H1 (cell line): ENCODE results near the gene DNAJC27. TPM values are rescaled to one million over a fixed set of nuclear protein-coding genes. Genes with fewer than 3 reads are reported as not detected.

Experiments
- CTCF ChIA-PET: fragments of 300-600 bp; sonication (Branson Sonifier 250); formaldehyde crosslinking; loops from one replicate; lab custom pipeline; 2021; ENCODE audit not compliant: partially characterized antibody; lab: Charles Lee
- POLR2A ChIA-PET: fragments of 300-600 bp; sonication (Branson Sonifier 250); formaldehyde crosslinking; loops from one replicate; lab custom pipeline; 2021; ENCODE audit warnings: inconsistent platforms; ENCODE audit not compliant: partially characterized antibody; lab: Charles Lee
- DNase-seq, 2 experiments: peaks; one replicate each; pipeline versions ENCODE4 v3.0.0 to v3.0.0-alpha.2; 2010 to 2022; ENCODE audit warnings: low spot score in 2 of 2, low read depth in 1 of 2, mixed read lengths in 1 of 2
- FAIRE-seq: peaks from 2 replicates; lab custom pipeline; 2011; peaks lifted over from hg19 to GRCh38; lab: Jason Lieb, UNC
- H2AFZ ChIP-seq: 2 replicates; pipeline ENCODE4 v1.8.1; 2012; ENCODE audit warnings: low read length, inconsistent platforms
- H2AK5ac ChIP-seq: 2 replicates; pipeline ENCODE4 v1.6.1; 2013; ENCODE audit warnings: low read depth, low read length
- H2BK120ac ChIP-seq: replicated peaks from 2 replicates; pipeline ENCODE3; 2013; ENCODE audit warnings: low read depth, low read length, inconsistent platforms
- H2BK12ac ChIP-seq: 2 replicates; pipeline ENCODE4 v1.6.1; 2013; ENCODE audit warnings: low read depth, low read length
- H2BK15ac ChIP-seq: 2 replicates; pipeline ENCODE4 v1.6.1; 2013; ENCODE audit warnings: low read length
- H2BK20ac ChIP-seq: 2 replicates; pipeline ENCODE4 v1.6.1; 2013; ENCODE audit warnings: low read length
- H2BK5ac ChIP-seq: 2 replicates; pipeline ENCODE4 v1.6.1; 2013; ENCODE audit warnings: low read depth, low read length
- H3K14ac ChIP-seq: 2 replicates; pipeline ENCODE4 v1.6.1; 2013; ENCODE audit warnings: inconsistent platforms; ENCODE audit not compliant: insufficient read length
- H3K18ac ChIP-seq: 2 replicates; pipeline ENCODE4 v1.6.1; 2013; ENCODE audit warnings: low read length; ENCODE audit errors: extremely low read depth
- H3K23ac ChIP-seq: 2 replicates; pipeline ENCODE4 v1.6.1; 2013; ENCODE audit warnings: inconsistent platforms; ENCODE audit not compliant: insufficient read length
- H3K23me2 ChIP-seq: 2 replicates; pipeline ENCODE4 v1.6.1; 2013; ENCODE audit warnings: low read depth, low read length
- H3K27ac ChIP-seq: 2 replicates; pipeline ENCODE4 v1.6.1; 2011; ENCODE audit warnings: low read depth, low read length, inconsistent platforms
- H3K27me3 ChIP-seq, 4 experiments: replicated peaks in 1 of 4; 1 replicate in 1 of 4; 2 replicates in 3 of 4; pipeline versions ENCODE4 v1.6.1 to v1.8.1; 2011 to 2013; ENCODE audit warnings: low read length in 3 of 4, mild to moderate bottlenecking in 3 of 4, inconsistent platforms in 2 of 4, mixed read lengths in 2 of 4, moderate library complexity in 1 of 4; ENCODE audit not compliant: control insufficient read depth in 3 of 4, insufficient read depth in 3 of 4; ENCODE audit errors: extremely low read depth in 1 of 4
- H3K36me3 ChIP-seq, 4 experiments: 2 replicates each; pipeline versions ENCODE4 v1.6.1 to v1.8.1; 2011 to 2013; ENCODE audit warnings: mild to moderate bottlenecking in 4 of 4, low read length in 3 of 4, moderate library complexity in 2 of 4, control low read depth in 1 of 4, inconsistent platforms in 1 of 4; ENCODE audit not compliant: insufficient read depth in 4 of 4, control insufficient read depth in 2 of 4
- H3K4ac ChIP-seq: replicated peaks from 2 replicates; pipeline ENCODE3; 2013; ENCODE audit warnings: low read length, low read depth, mixed read lengths, inconsistent platforms; ENCODE audit not compliant: insufficient read length
- H3K4me1 ChIP-seq, 4 experiments: replicated peaks in 1 of 4; 1 replicate in 1 of 4; 2 replicates in 3 of 4; pipeline versions ENCODE4 v1.6.1 to v1.8.1; 2011 to 2013; ENCODE audit warnings: low read length in 3 of 4, inconsistent platforms in 2 of 4, mixed read lengths in 1 of 4; ENCODE audit not compliant: insufficient read depth in 4 of 4, control insufficient read depth in 3 of 4
- H3K4me2 ChIP-seq, 2 experiments: 2 replicates each; pipeline versions ENCODE4 v1.6.1 to v1.8.1; 2011 to 2013; ENCODE audit warnings: low read depth in 2 of 2, low read length in 2 of 2, control low read depth in 1 of 2, inconsistent platforms in 1 of 2, mild to moderate bottlenecking in 1 of 2; ENCODE audit not compliant: insufficient read depth in 1 of 2
- H3K4me3 ChIP-seq, 4 experiments: fragments of 200-600, 300-600 bp in 1 of 4; sonication (generic), shearing (Covaris generic), sonication (Bioruptor Twin) in 1 of 4; 2 replicates each; pipeline versions ENCODE4 v1.5.1 to v1.8.1; 2011 to 2016; ENCODE audit warnings: low read length in 4 of 4, low read depth in 3 of 4, control low read depth in 2 of 4, inconsistent platforms in 2 of 4, mild to moderate bottlenecking in 2 of 4, mixed read lengths in 1 of 4, moderate library complexity in 1 of 4; ENCODE audit not compliant: insufficient read depth in 2 of 4; ENCODE audit errors: extremely low read depth in 1 of 4
- H3K56ac ChIP-seq: replicated peaks from 2 replicates; pipeline ENCODE3; 2013; ENCODE audit warnings: low read depth, mild to moderate bottlenecking, mixed read lengths, low read length, inconsistent platforms; ENCODE audit not compliant: insufficient read length
- H3K79me1 ChIP-seq: 2 replicates; pipeline ENCODE4 v1.6.1; 2013; ENCODE audit warnings: low read depth, low read length, control low read depth
- H3K79me2 ChIP-seq, 2 experiments: 2 replicates each; pipeline versions ENCODE4 v1.6.1 to v1.8.1; 2012 to 2013; ENCODE audit warnings: low read length in 2 of 2, mild to moderate bottlenecking in 2 of 2, inconsistent platforms in 1 of 2; ENCODE audit not compliant: insufficient read depth in 2 of 2, control insufficient read depth in 1 of 2
- H3K9ac ChIP-seq, 4 experiments: replicated peaks in 1 of 4; 1 replicate in 1 of 4; 2 replicates in 3 of 4; pipeline versions ENCODE4 v1.6.1 to v1.8.1; 2011 to 2013; ENCODE audit warnings: low read depth in 3 of 4, low read length in 3 of 4, control low read depth in 2 of 4, mild to moderate bottlenecking in 2 of 4, moderate library complexity in 2 of 4, inconsistent platforms in 1 of 4; ENCODE audit errors: extremely low read depth in 1 of 4
- H3K9me3 ChIP-seq, 2 experiments: 2 replicates each; pipeline versions ENCODE4 v1.6.1 to v1.8.1; 2012 to 2013; ENCODE audit warnings: mild to moderate bottlenecking in 2 of 2, moderate library complexity in 2 of 2, control low read depth in 1 of 2, inconsistent platforms in 1 of 2, low read depth in 1 of 2, low read length in 1 of 2, mixed read lengths in 1 of 2; ENCODE audit not compliant: insufficient read depth in 2 of 2
- H4K20me1 ChIP-seq, 2 experiments: replicated peaks in 1 of 2; 2 replicates each; pipeline versions ENCODE3 to v1.8.1; 2011 to 2013; ENCODE audit warnings: inconsistent platforms in 2 of 2, low read length in 2 of 2, mild to moderate bottlenecking in 1 of 2; ENCODE audit not compliant: insufficient read depth in 2 of 2, control insufficient read depth in 1 of 2
- H4K5ac ChIP-seq: 2 replicates; pipeline ENCODE4 v1.6.1; 2013; ENCODE audit warnings: low read length, low read depth, mixed read lengths, inconsistent platforms; ENCODE audit not compliant: insufficient read length
- H4K8ac ChIP-seq: 2 replicates; pipeline ENCODE4 v1.8.0; 2013; ENCODE audit warnings: mild to moderate bottlenecking, moderate library complexity, low read length, inconsistent platforms; ENCODE audit not compliant: insufficient read depth; ENCODE audit errors: extremely low read depth
- H4K91ac ChIP-seq: replicated peaks from 2 replicates; pipeline ENCODE3; 2013; ENCODE audit warnings: low read length, mixed read lengths, inconsistent platforms; ENCODE audit not compliant: insufficient read length
- ATF3 ChIP-seq: IDR thresholded peaks from 2 replicates; pipeline ENCODE4 v1.6.1; 2011; ENCODE audit warnings: low read depth, mild to moderate bottlenecking, low read length; ENCODE audit not compliant: insufficient read depth
- CREB1 ChIP-seq: IDR thresholded peaks from 2 replicates; pipeline ENCODE4 v1.6.1; 2012; ENCODE audit warnings: inconsistent platforms
- HDAC6 ChIP-seq: IDR thresholded peaks from one replicate; pipeline ENCODE4 v1.7.1; 2012; ENCODE audit warnings: low read depth, mild to moderate bottlenecking, inconsistent platforms, low read length, moderate library complexity
- POLR2AphosphoS5 ChIP-seq: IDR thresholded peaks from 2 replicates; pipeline ENCODE4 v1.6.1; 2011; ENCODE audit warnings: low read depth, low read length
- RAD21 ChIP-seq, 2 experiments: IDR thresholded peaks in 1 of 2; conservative IDR thresholded peaks in 1 of 2; 2 replicates each; pipeline ENCODE4 v1.6.1; 2011; ENCODE audit warnings: low read depth in 2 of 2, low read length in 2 of 2, improper control_type of control experiment in 1 of 2, inconsistent platforms in 1 of 2, mild to moderate bottlenecking in 1 of 2, moderate library complexity in 1 of 2
- SIN3A ChIP-seq, 2 experiments: IDR thresholded peaks in 1 of 2; conservative IDR thresholded peaks in 1 of 2; 2 replicates each; pipeline ENCODE4 v1.6.1; 2011 to 2012; ENCODE audit warnings: low read length in 2 of 2, improper control_type of control experiment in 1 of 2, low read depth in 1 of 2, mild to moderate bottlenecking in 1 of 2
- TBP ChIP-seq: IDR thresholded peaks from 2 replicates; pipeline ENCODE4 v1.6.1; 2011; ENCODE audit warnings: low read depth, low read length, improper control_type of control experiment
- WGBS, 2 experiments: shearing (Covaris generic) in 1 of 2; methylation state at CpG; one replicate each; pipeline versions ENCODE4 v1.1.6 to v1.1.7; 2013 to 2015; ENCODE audit warnings: low lambda C conversion rate in 2 of 2, mixed read lengths in 2 of 2, inconsistent platforms in 1 of 2, low coverage in 1 of 2, missing lambda C conversion rate in 1 of 2; ENCODE audit not compliant: insufficient replicate concordance in 2 of 2, insufficient coverage in 1 of 2, insufficient read length in 1 of 2; ENCODE audit errors: extremely low coverage in 1 of 2, missing lambda C conversion rate in 1 of 2; 5-methylcytosine and 5-hydroxymethylcytosine counted together
- polyA plus RNA-seq, 7 experiments: library from polyadenylated mRNA; depleted of rRNA in 3 of 7; stranded (reverse) in 5 of 7; unstranded in 2 of 7; fragments of >200 nt in 5 of 7; fragments of 200-250 nt in 2 of 7; gene quantifications; 1 replicate in 5 of 7; 2 replicates in 1 of 7; 4 replicates in 1 of 7; pipeline versions ENCODE4 v1.2.1 to v1.2.3, GENCODE V29; 2011 to 2013; ENCODE audit warnings: missing spikeins in 2 of 7, mixed read lengths in 2 of 7
- total RNA-seq: library from RNA; stranded (reverse); fragmentation: NEBNext Ultra II Directional; extraction: Animal tissue kit (Norgen Biotek cat#: 25700); gene quantifications from 2 replicates; pipeline ENCODE4 v1.2.1, GENCODE V29; 2021

The DNAJC27 gene
- total and polyA plus RNA-seq, 2 of the 8 experiments (the other 6 are each of a cell fraction or from before 2014, with no cell fraction given) = 1.4 to 4.5 TPM

- peaks cover 10% of the 10 kb centered on the region for H3K23me2 ChIP-seq
- no peaks in the 10 kb centered on the region for H3K79me1 ChIP-seq
- H2BK12ac ChIP-seq = peak overlapping the region; percentile 80
- H2BK120ac ChIP-seq = no peak overlapping the region
- no peak overlapping the region for H2BK15ac ChIP-seq
- no peak for DNase-seq
- ChIA-PET POLR2A (interaction anchor here (0.7 to 1.0 kb wide), 3 partner anchors 131 to 162 kb away, joined by 3 read pairs; no protein-coding TSS in a partner anchor), CTCF (interaction anchor here (0.7 to 1.4 kb wide), 3 partner anchors 30 to 518 kb away, joined by 3 to 4 read pairs (median 4); no protein-coding TSS in a partner anchor)
- no peak for FAIRE-seq
- H3K23ac ChIP-seq = no peak overlapping the region
- no peak overlapping the region for H4K5ac ChIP-seq
- no peak for TF ChIP-seq RAD21 (IDR thresholded peaks at IDR 0.05 in 1 of 2, conservative IDR thresholded peaks at IDR 0.05 in 1 of 2; ENCODE audit: low read depth in 2 of 2, low read length in 2 of 2)
- TF ChIP-seq ATF3 = no peak
- TF ChIP-seq HDAC6 = no peak
- no peak for TF ChIP-seq CREB1
- TF ChIP-seq POLR2AphosphoS5 = no peak
- TF ChIP-seq SIN3A (conservative IDR thresholded peaks at IDR 0.05 in 1 of 2, IDR thresholded peaks at IDR 0.05 in 1 of 2; ENCODE audit: low read depth in 1 of 2, low read length in 2 of 2) = 0 out of 4 replicates have a peak, but pooled peaks of 1 of the 2 experiments have one; percentile 4
- no peak for TF ChIP-seq TBP
- 67% methylated on average over 22 of the region's 27 CpGs; no CpG with 5 or more reads in 1 of the 2 experiments for WGBS, 2 experiments
- H3K27me3 ChIP-seq = no peaks in the 10 kb centered on the region
- peaks cover 2 to 15% (median 7%) of the 10 kb centered on the region in 4 experiments; a peak in 6 of 8 replicates for H3K36me3 ChIP-seq
- H3K9me3 ChIP-seq = no peaks in the 10 kb centered on the region
- H4K20me1 ChIP-seq = no peaks in the 10 kb centered on the region
- H3K4me2 ChIP-seq = peak overlapping the region; percentile 87 to 98
- no peaks in the 10 kb centered on the region for H3K4me1 ChIP-seq
- H3K18ac ChIP-seq = no peak overlapping the region; the same call in 1 of the 2 replicates
- no peak overlapping the region for H3K56ac ChIP-seq
- peaks cover 0 to 6% of the 10 kb centered on the region in 2 experiments; a peak in 1 of 4 replicates for H3K79me2 ChIP-seq
- H2BK20ac ChIP-seq = no peak overlapping the region
- peak overlapping the region; percentile 88 to 96 (median 92) for H3K4me3 ChIP-seq
- H3K9ac ChIP-seq = peak overlapping the region; percentile 80 to 95 (median 89)
- no peak overlapping the region for H2AK5ac ChIP-seq
- no peak overlapping the region for H3K14ac ChIP-seq
- H4K91ac ChIP-seq = no peak overlapping the region
- no peak overlapping the region for H3K4ac ChIP-seq
- peak overlapping the region; percentile 94 for H3K27ac ChIP-seq
- H2AFZ ChIP-seq = peak overlapping the region; percentile 91
- H4K8ac ChIP-seq = peak overlapping the region; percentile 97; the same call in 1 of the 2 replicates
- 0 out of 2 replicates have a peak overlapping the region, but pooled peaks have one; percentile 99 for H2BK5ac ChIP-seq
Measured at GRCh38 chr2:24970483-24971285, 1.1 kb downstream of the DNAJC27 start.
